ENCODE measurements around the gene KBTBD4. TPM values are rescaled to one million over a fixed set of nuclear protein-coding genes. Genes with fewer than 3 reads are reported as not detected.
A peak's percentile ranks its signal among the peaks of the same experiment; 100 is the strongest.

The KBTBD4 gene
- total and polyA plus RNA-seq, 2 of the 8 experiments (the other 6 are each of a cell fraction or from before 2014, with no cell fraction given), result 12.0 to 19.5 TPM

GRCh38 chr11:47577460-47578041, 1.2 kb downstream of the KBTBD4 start:
- Histone ChIP-seq H3K9me3 (ENCODE audit: insufficient read depth in 2 of 2, low read depth in 1 of 2, low read length in 1 of 2) (no peaks in the 10 kb centered on the region), H3K9ac (replicated peaks in 1 of 4; ENCODE audit: extremely low read depth in 1 of 4, low read depth in 3 of 4, low read length in 3 of 4) (peak overlapping the region in 1 of 4 experiments; percentile 98; a peak in 2 of 7 replicates), H4K5ac (ENCODE audit: insufficient read length, low read depth, low read length) (no peak overlapping the region), H2BK12ac (ENCODE audit: low read depth, low read length) (no peak overlapping the region), H3K4me1 (replicated peaks in 1 of 4; ENCODE audit: control insufficient read depth in 3 of 4, insufficient read depth in 4 of 4, low read length in 3 of 4) (peaks cover 0 to 5% (median 2%) of the 10 kb centered on the region in 4 experiments; a peak in 2 of 7 replicates), H2AFZ (ENCODE audit: low read length) (no peak overlapping the region), H3K23ac (ENCODE audit: insufficient read length) (no peak overlapping the region), H4K91ac (replicated peaks; ENCODE audit: insufficient read length, low read length) (no peak overlapping the region), H3K27me3 (replicated peaks in 1 of 4; ENCODE audit: control insufficient read depth in 3 of 4, extremely low read depth in 1 of 4, insufficient read depth in 3 of 4, low read length in 3 of 4) (no peaks in the 10 kb centered on the region), H2BK5ac (ENCODE audit: low read depth, low read length) (no peak overlapping the region), H4K8ac (ENCODE audit: extremely low read depth, insufficient read depth, low read length) (no peak overlapping the region), H3K4me2 (ENCODE audit: insufficient read depth in 1 of 2, low read depth in 2 of 2, low read length in 2 of 2) (peak overlapping the region; percentile 70 to 85), H2AK5ac (ENCODE audit: low read depth, low read length) (no peak overlapping the region), H3K14ac (ENCODE audit: insufficient read length) (no peak overlapping the region), H2BK120ac (replicated peaks; ENCODE audit: low read depth, low read length) (no peak overlapping the region), H3K23me2 (ENCODE audit: low read depth, low read length) (peaks cover 4% of the 10 kb centered on the region; the same call in 1 of the 2 replicates), H2BK20ac (ENCODE audit: low read length) (no peak overlapping the region), H3K27ac (ENCODE audit: low read depth, low read length) (peak overlapping the region; percentile 6; the same call in 1 of the 2 replicates), H3K4ac (replicated peaks; ENCODE audit: insufficient read length, low read depth, low read length) (no peak overlapping the region), H2BK15ac (ENCODE audit: low read length) (no peak overlapping the region; the same call in 1 of the 2 replicates), H3K56ac (replicated peaks; ENCODE audit: insufficient read length, low read depth, low read length) (no peak overlapping the region), H3K36me3 (ENCODE audit: control insufficient read depth in 2 of 4, insufficient read depth in 4 of 4, low read length in 3 of 4) (peaks cover 17 to 39% (median 31%) of the 10 kb centered on the region in 4 experiments), H4K20me1 (replicated peaks in 1 of 2; ENCODE audit: control insufficient read depth in 1 of 2, insufficient read depth in 2 of 2, low read length in 2 of 2) (peaks cover 0 to 4% of the 10 kb centered on the region in 2 experiments), H3K4me3 (ENCODE audit: extremely low read depth in 1 of 4, insufficient read depth in 2 of 4, low read depth in 3 of 4, low read length in 4 of 4) (peak overlapping the region; percentile 83 to 93 (median 90); a peak in 5 of 8 replicates), H3K18ac (ENCODE audit: extremely low read depth, low read length) (no peak overlapping the region), H3K79me2 (ENCODE audit: control insufficient read depth in 1 of 2, insufficient read depth in 2 of 2, low read length in 2 of 2) (peaks cover 0 to 30% of the 10 kb centered on the region in 2 experiments; a peak in 3 of 4 replicates), H3K79me1 (ENCODE audit: low read depth, low read length) (peaks cover 2% of the 10 kb centered on the region; the same call in 1 of the 2 replicates)
- FAIRE-seq, result no peak
- ChIA-PET CTCF (ENCODE audit: partially characterized antibody) (interaction anchor here (0.7 to 2.0 kb wide), 8 partner anchors 9 to 1555 kb away, joined by 3 to 7 read pairs (median 3); partner anchors contain the start of genes C1QTNF4 and FAM180B), POLR2A (ENCODE audit: partially characterized antibody) (interaction anchor here (0.7 to 6.2 kb wide), 13 partner anchors 8 to 112 kb away, joined by 3 to 83 read pairs (median 6); partner anchors contain the start of genes C1QTNF4, CELF1, FAM180B and PTPMT1)
- WGBS, 2 experiments (ENCODE audit: extremely low coverage in 1 of 2, insufficient coverage in 1 of 2, insufficient read length in 1 of 2, insufficient replicate concordance in 2 of 2, low coverage in 1 of 2, low lambda C conversion rate in 2 of 2, missing lambda C conversion rate in 1 of 2), result 94% methylated on average over 13 of the region's 13 CpGs; no CpG with 5 or more reads in 1 of the 2 experiments
- no peak for DNase-seq (ENCODE audit: low read depth in 1 of 2, low spot score in 2 of 2)
- TF ChIP-seq HDAC2 (IDR thresholded peaks at IDR 0.05; ENCODE audit: borderline replicate concordance in 1 of 2, low read depth in 2 of 2, low read length in 2 of 2) (no peak), RFX5 (IDR thresholded peaks at IDR 0.05; ENCODE audit: borderline replicate concordance, low read depth, low read length) (no peak), POLR2A (IDR thresholded peaks at IDR 0.05; ENCODE audit: control extremely low read depth in 1 of 2, low read depth in 2 of 2, low read length in 2 of 2) (no peak; a peak in 1 of 3 replicates), HDAC6 (IDR thresholded peaks at IDR 0.05; ENCODE audit: low read depth, low read length) (no peak), SUZ12 (IDR thresholded peaks at IDR 0.05; ENCODE audit: low read length) (no peak), RXRA (IDR thresholded peaks at IDR 0.05; ENCODE audit: insufficient read depth, low read depth, low read length) (no peak), SIRT6 (IDR thresholded peaks at IDR 0.05; ENCODE audit: low read length) (no peak), GTF2F1 (IDR thresholded peaks at IDR 0.05; ENCODE audit: borderline replicate concordance, low read depth, low read length) (no peak)
